ENCODE data around the gene HPCA. TPM values are rescaled to one million over a fixed set of nuclear protein-coding genes. Genes with fewer than 3 reads are reported as not detected.
A peak's percentile ranks its signal among the peaks of the same experiment; 100 is the strongest.

The HPCA gene
- not detected for polyA plus RNA-seq

- H3K27ac Mint-ChIP-seq = no peak within 1 kb of the TSS
- no peaks in the 10 kb centered on the region for H3K9me3 Mint-ChIP-seq
- H3K36me3 Mint-ChIP-seq = peaks cover 2% of the 10 kb centered on the region
- H3K4me1 Mint-ChIP-seq = peaks cover 0 to 4% (median 4%) of the 10 kb centered on the region in 3 donors
- peaks cover 55% of the 10 kb centered on the region for H3K27me3 Mint-ChIP-seq
- peak within 1 kb of the TSS in 1 of 4 donors; percentile 28 for H3K4me3 Mint-ChIP-seq
These were observed at the start of gene HPCA for GRCh38 chr1:32886004-32886827. Gene HPCA, plus strand, starts transcription at chr1:32886491. Its CDS starts 2,408 bp downstream, at chr1:32888899.

- Mint-ChIP-seq H3K27me3 (no peaks in the 10 kb centered on the region), H3K4me1 (no peaks in the 10 kb centered on the region), H3K36me3 (peaks cover 9% of the 10 kb centered on the region), H3K4me3 (no peak overlapping the region), H3K9me3 (no peaks in the 10 kb centered on the region), H3K27ac (peak overlapping the region in 1 of 3 donors; percentile 51)
These were observed 37.8 kb upstream of the HPCA start for GRCh38 chr1:32848354-32849063.

GRCh38 chr1:32855861-32856617 lies 30.3 kb upstream of the HPCA start:
- no peak overlapping the region for H3K4me3 Mint-ChIP-seq
- no peaks in the 10 kb centered on the region for H3K27me3 Mint-ChIP-seq
- H3K36me3 Mint-ChIP-seq = peaks cover 13% of the 10 kb centered on the region
- no peaks in the 10 kb centered on the region for H3K9me3 Mint-ChIP-seq
- no peaks in the 10 kb centered on the region for H3K4me1 Mint-ChIP-seq
- H3K27ac Mint-ChIP-seq = no peak overlapping the region

GRCh38 chr1:32858136-32858535 lies 28.2 kb upstream of the HPCA start:
- Mint-ChIP-seq H3K9me3 (no peaks in the 10 kb centered on the region), H3K36me3 (peaks cover 13% of the 10 kb centered on the region), H3K4me3 (no peak overlapping the region), H3K27ac (no peak overlapping the region), H3K4me1 (no peaks in the 10 kb centered on the region), H3K27me3 (no peaks in the 10 kb centered on the region)

- H3K36me3 Mint-ChIP-seq = peaks cover 15% of the 10 kb centered on the region
These were observed 27.5 kb upstream of the HPCA start for GRCh38 chr1:32858791-32859190.

GRCh38 chr1:32859915-32860314 lies 26.4 kb upstream of the HPCA start:
- no peak overlapping the region for H3K4me3 Mint-ChIP-seq
- H3K27ac Mint-ChIP-seq = no peak overlapping the region
- no peaks in the 10 kb centered on the region for H3K9me3 Mint-ChIP-seq
- H3K4me1 Mint-ChIP-seq = no peaks in the 10 kb centered on the region
- no peaks in the 10 kb centered on the region for H3K27me3 Mint-ChIP-seq
- H3K36me3 Mint-ChIP-seq = peaks cover 15% of the 10 kb centered on the region

More at GRCh38 chr1:32858791-32859190, 27.5 kb upstream of the HPCA start:
- Mint-ChIP-seq H3K4me1 (no peaks in the 10 kb centered on the region), H3K27ac (no peak overlapping the region), H3K4me3 (no peak overlapping the region), H3K27me3 (no peaks in the 10 kb centered on the region), H3K9me3 (no peaks in the 10 kb centered on the region)

- peak overlapping the region in 1 of 3 donors; percentile 59 for H3K27ac Mint-ChIP-seq
- H3K9me3 Mint-ChIP-seq = no peaks in the 10 kb centered on the region
- no peak overlapping the region for H3K4me3 Mint-ChIP-seq
These were observed 25.7 kb upstream of the HPCA start for GRCh38 chr1:32860566-32860965.

GRCh38 chr1:32861904-32862695 lies 24.2 kb upstream of the HPCA start:
- no peaks in the 10 kb centered on the region for H3K9me3 Mint-ChIP-seq
- H3K4me3 Mint-ChIP-seq = no peak overlapping the region
- H3K36me3 Mint-ChIP-seq = peaks cover 18% of the 10 kb centered on the region
- no peaks in the 10 kb centered on the region for H3K27me3 Mint-ChIP-seq
- no peak overlapping the region for H3K27ac Mint-ChIP-seq
- H3K4me1 Mint-ChIP-seq = no peaks in the 10 kb centered on the region

More at GRCh38 chr1:32860566-32860965, 25.7 kb upstream of the HPCA start:
- Mint-ChIP-seq H3K4me1 (no peaks in the 10 kb centered on the region), H3K36me3 (peaks cover 15% of the 10 kb centered on the region), H3K27me3 (no peaks in the 10 kb centered on the region)

GRCh38 chr1:32863218-32863880 lies 22.9 kb upstream of the HPCA start:
- no peak overlapping the region for H3K4me3 Mint-ChIP-seq
- no peaks in the 10 kb centered on the region for H3K9me3 Mint-ChIP-seq
- no peaks in the 10 kb centered on the region for H3K27me3 Mint-ChIP-seq
- peaks cover 20% of the 10 kb centered on the region for H3K36me3 Mint-ChIP-seq
- H3K4me1 Mint-ChIP-seq = no peaks in the 10 kb centered on the region
- H3K27ac Mint-ChIP-seq = no peak overlapping the region

GRCh38 chr1:32863881-32864245 lies 22.4 kb upstream of the HPCA start:
- Mint-ChIP-seq H3K9me3 (no peaks in the 10 kb centered on the region), H3K36me3 (peaks cover 19% of the 10 kb centered on the region), H3K4me1 (no peaks in the 10 kb centered on the region), H3K27me3 (no peaks in the 10 kb centered on the region), H3K27ac (no peak overlapping the region), H3K4me3 (no peak overlapping the region)

GRCh38 chr1:32864375-32865019 lies 21.8 kb upstream of the HPCA start:
- H3K4me1 Mint-ChIP-seq = no peaks in the 10 kb centered on the region
- H3K27ac Mint-ChIP-seq = no peak overlapping the region
- peaks cover 15% of the 10 kb centered on the region for H3K36me3 Mint-ChIP-seq

GRCh38 chr1:32865639-32866405 lies 20.5 kb upstream of the HPCA start:
- H3K9me3 Mint-ChIP-seq = no peaks in the 10 kb centered on the region

More at GRCh38 chr1:32864375-32865019, 21.8 kb upstream of the HPCA start:
- Mint-ChIP-seq H3K27me3 (peaks cover 3% of the 10 kb centered on the region), H3K9me3 (no peaks in the 10 kb centered on the region), H3K4me3 (no peak overlapping the region)

GRCh38 chr1:32867151-32867550 lies 19.1 kb upstream of the HPCA start:
- Mint-ChIP-seq H3K27me3 (peaks cover 23% of the 10 kb centered on the region), H3K27ac (peak overlapping the region in 1 of 3 donors; percentile 32), H3K4me1 (peaks cover 5 to 11% (median 10%) of the 10 kb centered on the region in 3 donors), H3K9me3 (no peaks in the 10 kb centered on the region), H3K4me3 (peak overlapping the region in 1 of 4 donors; percentile 48), H3K36me3 (peaks cover 12% of the 10 kb centered on the region)

More at GRCh38 chr1:32865639-32866405, 20.5 kb upstream of the HPCA start:
- Mint-ChIP-seq H3K27me3 (peaks cover 12% of the 10 kb centered on the region), H3K4me3 (no peak overlapping the region), H3K27ac (no peak overlapping the region), H3K4me1 (no peaks in the 10 kb centered on the region), H3K36me3 (peaks cover 12% of the 10 kb centered on the region)
